ENCODE measurements around the gene COMMD7. TPM values are rescaled to one million over a fixed set of nuclear protein-coding genes. Genes with fewer than 3 reads are reported as not detected.

The COMMD7 gene
- total and polyA plus RNA-seq, 9 of the 15 experiments (the other 6 are each of a cell fraction or from before 2014, with no cell fraction given), result 11.9 to 69.1 (median 34.7) TPM

DNA sequence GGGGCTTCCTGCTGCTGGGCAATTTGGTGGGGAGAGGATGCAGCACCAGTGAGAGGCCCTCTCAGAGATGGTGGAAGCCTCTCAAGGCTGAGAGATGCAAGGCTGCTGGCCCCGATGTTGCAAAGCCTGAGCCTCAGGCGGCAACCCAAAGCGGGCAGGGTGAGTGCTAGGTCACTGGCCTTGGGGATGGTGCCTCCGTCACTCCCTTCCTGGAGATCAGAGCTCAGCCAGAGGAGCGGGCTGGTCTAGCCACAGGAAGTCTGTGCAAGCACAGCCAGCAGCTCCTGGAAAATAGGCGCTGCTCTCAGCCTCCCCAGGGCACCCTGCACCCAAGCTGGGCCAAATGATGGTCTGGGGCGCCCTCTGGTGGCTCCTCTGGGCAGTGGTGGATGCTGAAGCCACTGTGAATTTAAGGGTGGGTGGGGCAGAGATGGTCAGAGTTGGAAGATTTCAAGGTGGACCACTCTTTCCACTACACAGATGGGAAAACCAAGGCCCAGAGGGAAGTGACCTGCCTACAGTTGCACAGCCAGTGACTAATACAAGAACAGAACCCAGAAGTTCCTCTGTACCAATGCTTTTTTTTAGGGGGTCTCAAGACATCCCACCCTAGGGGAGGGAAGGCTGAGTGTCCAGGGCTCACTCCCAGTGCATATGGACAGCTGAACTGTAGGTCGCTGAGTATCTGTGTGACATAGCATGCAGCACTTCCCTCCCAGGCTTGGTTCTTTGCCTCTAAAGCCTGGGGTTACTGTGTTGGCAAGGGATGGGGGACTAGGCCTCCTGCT, 90.3 kb downstream of the COMMD7 start (continued):
- TF ChIP-seq HLTF (IDR thresholded peaks at IDR 0.05) (no peak), ILK (tag; IDR thresholded peaks at IDR 0.05; ENCODE audit: borderline replicate concordance, low read depth) (no peak), CREM (IDR thresholded peaks at IDR 0.05; ENCODE audit: low read depth) (no peak), PHF21A (IDR thresholded peaks at IDR 0.05; ENCODE audit: borderline replicate concordance, low read depth) (no peak), SMAD3 (CRISPR knock-in tag; conservative IDR thresholded peaks at IDR 0.05) (no peak), BRF1 (IDR thresholded peaks at IDR 0.05; ENCODE audit: borderline replicate concordance, extremely low read depth, insufficient read length) (no peak), ATF1 (CRISPR knock-in tag; IDR thresholded peaks at IDR 0.05) (no peak), ATF1 (tag; IDR thresholded peaks at IDR 0.05) (0 out of 2 replicates have a peak, but pooled peaks have one; percentile 10), ZNF24 (IDR thresholded peaks at IDR 0.05) (peak; percentile 42; the same call in 1 of the 2 replicates), ZFP1 (CRISPR knock-in tag; IDR thresholded peaks at IDR 0.05) (no peak), POLR3A (IDR thresholded peaks at IDR 0.05; ENCODE audit: borderline replicate concordance, extremely low read depth, insufficient read depth, insufficient read length) (no peak), SMAD4 (CRISPR knock-in tag; conservative IDR thresholded peaks at IDR 0.05) (no peak), NCOA2 (IDR thresholded peaks at IDR 0.05; ENCODE audit: partially characterized antibody in 2 of 2) (no peak), STAT5A (IDR thresholded peaks at IDR 0.05; ENCODE audit: borderline replicate concordance, low read length) (no peak), NFRKB (IDR thresholded peaks at IDR 0.05; ENCODE audit: low read depth) (no peak), L3MBTL2 (IDR thresholded peaks at IDR 0.05) (no peak; the same call in 1 of the 2 replicates), PTRF (tag; IDR thresholded peaks at IDR 0.05) (no peak), ZKSCAN1 (IDR thresholded peaks at IDR 0.05; ENCODE audit: low read depth, low read length) (peak; percentile 55; the same call in 1 of the 2 replicates)
- TF ChIP-seq, protein P1, sequence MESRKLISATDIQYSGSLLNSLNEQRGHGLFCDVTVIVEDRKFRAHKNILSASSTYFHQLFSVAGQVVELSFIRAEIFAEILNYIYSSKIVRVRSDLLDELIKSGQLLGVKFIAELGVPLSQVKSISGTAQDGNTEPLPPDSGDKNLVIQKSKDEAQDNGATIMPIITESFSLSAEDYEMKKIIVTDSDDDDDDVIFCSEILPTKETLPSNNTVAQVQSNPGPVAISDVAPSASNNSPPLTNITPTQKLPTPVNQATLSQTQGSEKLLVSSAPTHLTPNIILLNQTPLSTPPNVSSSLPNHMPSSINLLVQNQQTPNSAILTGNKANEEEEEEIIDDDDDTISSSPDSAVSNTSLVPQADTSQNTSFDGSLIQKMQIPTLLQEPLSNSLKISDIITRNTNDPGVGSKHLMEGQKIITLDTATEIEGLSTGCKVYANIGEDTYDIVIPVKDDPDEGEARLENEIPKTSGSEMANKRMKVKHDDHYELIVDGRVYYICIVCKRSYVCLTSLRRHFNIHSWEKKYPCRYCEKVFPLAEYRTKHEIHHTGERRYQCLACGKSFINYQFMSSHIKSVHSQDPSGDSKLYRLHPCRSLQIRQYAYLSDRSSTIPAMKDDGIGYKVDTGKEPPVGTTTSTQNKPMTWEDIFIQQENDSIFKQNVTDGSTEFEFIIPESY (CRISPR knock-in tag; IDR thresholded peaks at IDR 0.05), result 0 out of 2 replicates have a peak, but pooled peaks have one; percentile 34
- TF ChIP-seq, protein P2, sequence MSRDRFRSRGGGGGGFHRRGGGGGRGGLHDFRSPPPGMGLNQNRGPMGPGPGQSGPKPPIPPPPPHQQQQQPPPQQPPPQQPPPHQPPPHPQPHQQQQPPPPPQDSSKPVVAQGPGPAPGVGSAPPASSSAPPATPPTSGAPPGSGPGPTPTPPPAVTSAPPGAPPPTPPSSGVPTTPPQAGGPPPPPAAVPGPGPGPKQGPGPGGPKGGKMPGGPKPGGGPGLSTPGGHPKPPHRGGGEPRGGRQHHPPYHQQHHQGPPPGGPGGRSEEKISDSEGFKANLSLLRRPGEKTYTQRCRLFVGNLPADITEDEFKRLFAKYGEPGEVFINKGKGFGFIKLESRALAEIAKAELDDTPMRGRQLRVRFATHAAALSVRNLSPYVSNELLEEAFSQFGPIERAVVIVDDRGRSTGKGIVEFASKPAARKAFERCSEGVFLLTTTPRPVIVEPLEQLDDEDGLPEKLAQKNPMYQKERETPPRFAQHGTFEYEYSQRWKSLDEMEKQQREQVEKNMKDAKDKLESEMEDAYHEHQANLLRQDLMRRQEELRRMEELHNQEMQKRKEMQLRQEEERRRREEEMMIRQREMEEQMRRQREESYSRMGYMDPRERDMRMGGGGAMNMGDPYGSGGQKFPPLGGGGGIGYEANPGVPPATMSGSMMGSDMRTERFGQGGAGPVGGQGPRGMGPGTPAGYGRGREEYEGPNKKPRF (IDR thresholded peaks at IDR 0.05; ENCODE audit: low read depth, low read length), result no peak
- TF ChIP-seq, protein P3, sequence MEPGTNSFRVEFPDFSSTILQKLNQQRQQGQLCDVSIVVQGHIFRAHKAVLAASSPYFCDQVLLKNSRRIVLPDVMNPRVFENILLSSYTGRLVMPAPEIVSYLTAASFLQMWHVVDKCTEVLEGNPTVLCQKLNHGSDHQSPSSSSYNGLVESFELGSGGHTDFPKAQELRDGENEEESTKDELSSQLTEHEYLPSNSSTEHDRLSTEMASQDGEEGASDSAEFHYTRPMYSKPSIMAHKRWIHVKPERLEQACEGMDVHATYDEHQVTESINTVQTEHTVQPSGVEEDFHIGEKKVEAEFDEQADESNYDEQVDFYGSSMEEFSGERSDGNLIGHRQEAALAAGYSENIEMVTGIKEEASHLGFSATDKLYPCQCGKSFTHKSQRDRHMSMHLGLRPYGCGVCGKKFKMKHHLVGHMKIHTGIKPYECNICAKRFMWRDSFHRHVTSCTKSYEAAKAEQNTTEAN (CRISPR knock-in tag; IDR thresholded peaks at IDR 0.05), result no peak
- TF ChIP-seq, protein P4, sequence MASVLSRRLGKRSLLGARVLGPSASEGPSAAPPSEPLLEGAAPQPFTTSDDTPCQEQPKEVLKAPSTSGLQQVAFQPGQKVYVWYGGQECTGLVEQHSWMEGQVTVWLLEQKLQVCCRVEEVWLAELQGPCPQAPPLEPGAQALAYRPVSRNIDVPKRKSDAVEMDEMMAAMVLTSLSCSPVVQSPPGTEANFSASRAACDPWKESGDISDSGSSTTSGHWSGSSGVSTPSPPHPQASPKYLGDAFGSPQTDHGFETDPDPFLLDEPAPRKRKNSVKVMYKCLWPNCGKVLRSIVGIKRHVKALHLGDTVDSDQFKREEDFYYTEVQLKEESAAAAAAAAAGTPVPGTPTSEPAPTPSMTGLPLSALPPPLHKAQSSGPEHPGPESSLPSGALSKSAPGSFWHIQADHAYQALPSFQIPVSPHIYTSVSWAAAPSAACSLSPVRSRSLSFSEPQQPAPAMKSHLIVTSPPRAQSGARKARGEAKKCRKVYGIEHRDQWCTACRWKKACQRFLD (CRISPR knock-in tag; IDR thresholded peaks at IDR 0.05), result no peak
